Measurements from ENCODE around the gene RBBP8. TPM values are rescaled to one million over a fixed set of nuclear protein-coding genes. Genes with fewer than 3 reads are reported as not detected.

RBBP8 gene
- total RNA-seq, 2 donors from 2014 or later: 9.7 to 10.2 TPM

GRCh38 chr18:22964116-22964515 lies 31.0 kb downstream of the RBBP8 start:
- no peak overlapping the region for H3K27ac ChIP-seq
- no peaks in the 10 kb centered on the region for H3K4me1 ChIP-seq (ENCODE audit: control insufficient read depth in 1 of 2, low read depth in 2 of 2)
- H3K27me3 ChIP-seq (replicated peaks; ENCODE audit: insufficient read depth): no peaks in the 10 kb centered on the region
- DNase-seq (ENCODE audit: low spot score): no peak
- H3K4me3 ChIP-seq: no peak overlapping the region
- no peak for TF ChIP-seq CTCF (IDR thresholded peaks at IDR 0.05)
- ATAC-seq (ENCODE audit: insufficient number of reproducible peaks, low FRiP score, low read depth): no peak
- H3K9me3 ChIP-seq: no peaks in the 10 kb centered on the region
- H3K36me3 ChIP-seq: no peaks in the 10 kb centered on the region

- no peak overlapping the region for H3K4me3 ChIP-seq
- no peak for ATAC-seq (ENCODE audit: insufficient number of reproducible peaks, low FRiP score, low read depth)
- H3K9me3 ChIP-seq: no peaks in the 10 kb centered on the region
- no peak for TF ChIP-seq CTCF (IDR thresholded peaks at IDR 0.05)
- DNase-seq (ENCODE audit: low spot score): no peak
- no peak overlapping the region for H3K27ac ChIP-seq
- H3K36me3 ChIP-seq: no peaks in the 10 kb centered on the region
- no peaks in the 10 kb centered on the region for H3K27me3 ChIP-seq (replicated peaks; ENCODE audit: insufficient read depth)
- H3K4me1 ChIP-seq (ENCODE audit: control insufficient read depth in 1 of 2, low read depth in 2 of 2): no peaks in the 10 kb centered on the region
Measured at GRCh38 chr18:22964722-22965121, 31.6 kb downstream of the RBBP8 start.

GRCh38 chr18:22971038-22971437 lies 37.9 kb downstream of the RBBP8 start:
- no peak for TF ChIP-seq CTCF (IDR thresholded peaks at IDR 0.05)
- Histone ChIP-seq H3K27me3 (replicated peaks; ENCODE audit: insufficient read depth) (no peaks in the 10 kb centered on the region), H3K4me3 (no peak overlapping the region), H3K36me3 (no peaks in the 10 kb centered on the region), H3K9me3 (no peaks in the 10 kb centered on the region), H3K4me1 (ENCODE audit: control insufficient read depth in 1 of 2, low read depth in 2 of 2) (no peaks in the 10 kb centered on the region), H3K27ac (no peak overlapping the region)
- DNase-seq (ENCODE audit: low spot score) (no peak), ATAC-seq (ENCODE audit: insufficient number of reproducible peaks, low FRiP score, low read depth) (no peak)

- ATAC-seq (ENCODE audit: insufficient number of reproducible peaks, low FRiP score, low read depth) (no peak), DNase-seq (ENCODE audit: low spot score) (no peak)
- no peaks in the 10 kb centered on the region for H3K9me3 ChIP-seq
- no peak overlapping the region for H3K4me3 ChIP-seq
- no peak overlapping the region for H3K27ac ChIP-seq
- no peaks in the 10 kb centered on the region for H3K36me3 ChIP-seq
- H3K27me3 ChIP-seq (replicated peaks; ENCODE audit: insufficient read depth): no peaks in the 10 kb centered on the region
- TF ChIP-seq CTCF (IDR thresholded peaks at IDR 0.05): no peak
- H3K4me1 ChIP-seq (ENCODE audit: control insufficient read depth in 1 of 2, low read depth in 2 of 2): no peaks in the 10 kb centered on the region
Measured at GRCh38 chr18:22974001-22974400, 40.9 kb downstream of the RBBP8 start.

GRCh38 chr18:22974707-22975106 lies 41.6 kb downstream of the RBBP8 start:
- Histone ChIP-seq H3K27ac (no peak overlapping the region), H3K4me1 (ENCODE audit: control insufficient read depth in 1 of 2, low read depth in 2 of 2) (no peaks in the 10 kb centered on the region), H3K9me3 (no peaks in the 10 kb centered on the region), H3K27me3 (replicated peaks; ENCODE audit: insufficient read depth) (no peaks in the 10 kb centered on the region), H3K36me3 (no peaks in the 10 kb centered on the region), H3K4me3 (no peak overlapping the region)
- ATAC-seq (ENCODE audit: insufficient number of reproducible peaks, low FRiP score, low read depth) (no peak), DNase-seq (ENCODE audit: low spot score) (no peak)
- no peak for TF ChIP-seq CTCF (IDR thresholded peaks at IDR 0.05)
